Activated CD8-positive, alpha-beta memory T cell treated with anti-CD3 and anti-CD28 coated beads, Interleukin-2, amount 50 U/mL, for 24 hours (primary cell): ENCODE results near the gene ANKDD1A.

ENCODE experiments used
- DNase-seq: peaks from one replicate; pipeline ENCODE4 v3.0.0-alpha.2; 2020; ENCODE audit errors: extremely low read depth

The ANKDD1A gene

DNA sequence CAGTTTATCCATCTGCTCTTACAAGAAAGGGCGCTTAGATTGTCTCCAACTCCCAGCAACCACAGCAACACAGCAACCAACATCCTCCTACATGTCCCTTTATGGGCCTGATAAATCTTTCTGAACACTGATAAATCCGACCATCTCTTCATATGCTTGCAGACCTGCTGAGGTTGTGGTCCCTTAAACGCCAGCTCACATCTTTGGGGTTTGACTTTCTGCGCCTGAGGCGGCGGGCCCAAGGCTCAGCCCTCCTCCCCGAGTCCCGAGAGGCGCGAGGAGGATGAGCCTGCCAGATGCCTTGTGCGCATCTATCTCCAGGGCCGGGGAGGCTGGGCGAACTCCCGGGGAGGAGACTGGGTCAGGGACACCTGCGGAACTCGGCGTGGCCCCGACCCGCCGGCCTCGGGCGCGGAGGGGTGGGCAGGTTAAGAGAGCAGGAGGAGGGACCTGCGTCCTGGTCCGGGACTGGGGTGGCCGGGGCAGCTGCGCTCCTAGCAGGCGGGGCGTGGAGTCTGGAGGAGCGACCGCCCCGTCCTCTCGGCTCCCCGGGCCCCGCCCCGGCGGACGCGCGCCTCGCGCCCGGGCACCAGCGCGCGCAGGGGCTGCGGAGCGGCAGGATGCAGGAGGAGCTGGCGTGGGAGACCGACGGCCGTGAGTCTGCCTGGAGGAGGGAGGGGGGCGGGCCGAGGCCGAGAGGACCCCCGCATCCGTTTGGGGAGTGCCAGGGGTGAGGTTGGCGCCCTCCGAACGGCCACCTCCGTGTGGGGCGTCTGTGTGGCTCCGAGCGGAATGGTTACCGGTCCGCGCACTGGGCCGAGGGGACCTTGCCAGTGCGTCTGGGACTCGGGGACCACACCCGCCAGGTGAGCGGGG lies at the start of gene ANKDD1A:
Gene ANKDD1A (plus strand): TSS at position 592 of the 876 bp plus-strand sequence. CDS start 29 bp downstream, at position 621.
- DNase-seq: no peak

DNA sequence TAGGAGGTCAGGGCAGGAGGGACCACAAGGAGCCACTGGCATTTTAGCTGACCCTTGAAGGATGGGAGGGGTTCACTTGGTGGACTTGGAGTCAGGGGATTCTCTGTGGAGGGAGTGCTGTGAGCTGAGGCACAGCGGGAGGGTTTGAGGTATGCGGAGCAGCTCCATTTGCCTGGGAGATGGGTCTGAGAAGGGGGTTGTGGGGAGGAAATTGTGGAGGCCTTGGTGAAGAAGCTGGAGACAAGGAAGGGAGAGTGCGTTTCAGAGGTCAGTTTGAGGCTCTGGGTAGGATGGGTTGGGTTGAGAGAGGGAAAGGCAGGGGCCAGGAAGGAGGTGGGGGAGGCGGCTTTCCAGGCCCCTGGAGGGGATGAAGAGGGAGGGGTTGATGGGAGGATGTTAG lies 49.7 kb upstream of the ANKDD1A start:
- no peak for DNase-seq

GRCh38 chr15:64862408-64862807 lies 49.3 kb upstream of the ANKDD1A start:
- no peak for DNase-seq

DNA sequence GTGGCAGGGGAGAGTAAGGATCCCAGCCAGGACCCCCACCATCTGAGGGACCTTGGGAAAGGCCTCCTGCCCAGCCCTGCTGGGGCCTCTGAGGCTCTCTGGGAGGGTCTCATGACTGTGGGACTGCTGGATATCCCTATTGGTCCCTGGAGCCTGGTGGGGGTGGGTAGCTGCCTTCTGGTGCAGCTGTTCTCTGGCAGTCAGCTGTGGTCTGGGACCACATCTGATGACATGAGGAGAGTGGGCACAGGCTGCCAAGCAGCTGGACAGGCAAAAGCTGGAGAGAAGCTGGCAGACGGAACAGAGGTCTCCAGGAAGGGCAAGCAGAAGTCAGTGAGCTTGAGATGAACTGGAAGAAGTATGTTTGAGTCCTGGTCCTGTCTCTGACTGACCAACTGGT lies 47.6 kb upstream of the ANKDD1A start:
- DNase-seq: no peak

- no peak for DNase-seq
Observed at GRCh38 chr15:64865126-64865997, 46.3 kb upstream of the ANKDD1A start.

- no peak for DNase-seq
Observed at GRCh38 chr15:64865998-64866520, 45.6 kb upstream of the ANKDD1A start.

- DNase-seq: no peak
Observed at GRCh38 chr15:64869501-64869900, 42.2 kb upstream of the ANKDD1A start.

- DNase-seq: no peak
Observed at GRCh38 chr15:64870353-64870752, 41.3 kb upstream of the ANKDD1A start.

DNA sequence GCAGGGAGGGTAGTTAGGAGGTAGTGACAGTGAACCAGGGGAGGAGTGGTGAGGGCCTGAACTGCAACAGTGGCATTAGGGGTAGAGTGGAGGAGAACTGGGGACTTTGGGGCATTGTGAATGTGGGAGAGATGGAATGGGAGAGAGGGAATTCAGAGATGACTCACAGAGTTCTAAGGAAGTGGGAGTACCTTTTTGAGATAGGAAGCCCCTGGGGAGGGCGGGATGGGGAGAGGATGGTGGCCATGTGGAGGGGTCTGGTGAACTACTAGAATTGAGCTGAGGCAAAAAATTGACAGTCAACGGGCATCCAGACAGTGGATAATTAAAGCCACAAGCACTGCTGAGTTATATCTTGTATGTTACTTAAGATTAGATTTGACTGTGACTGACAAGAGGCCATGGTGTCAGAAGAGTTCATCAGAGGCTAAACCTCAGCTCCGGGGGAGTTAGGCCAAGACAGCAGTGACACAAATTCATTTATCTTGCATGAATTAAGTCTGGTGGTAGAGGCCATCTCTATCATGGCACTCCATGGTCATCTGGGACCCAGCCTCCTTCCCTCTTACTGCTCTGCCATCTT lies 36.0 kb upstream of the ANKDD1A start:
- no peak for DNase-seq

- DNase-seq: no peak
Observed at GRCh38 chr15:64877435-64877834, 34.3 kb upstream of the ANKDD1A start.

DNA sequence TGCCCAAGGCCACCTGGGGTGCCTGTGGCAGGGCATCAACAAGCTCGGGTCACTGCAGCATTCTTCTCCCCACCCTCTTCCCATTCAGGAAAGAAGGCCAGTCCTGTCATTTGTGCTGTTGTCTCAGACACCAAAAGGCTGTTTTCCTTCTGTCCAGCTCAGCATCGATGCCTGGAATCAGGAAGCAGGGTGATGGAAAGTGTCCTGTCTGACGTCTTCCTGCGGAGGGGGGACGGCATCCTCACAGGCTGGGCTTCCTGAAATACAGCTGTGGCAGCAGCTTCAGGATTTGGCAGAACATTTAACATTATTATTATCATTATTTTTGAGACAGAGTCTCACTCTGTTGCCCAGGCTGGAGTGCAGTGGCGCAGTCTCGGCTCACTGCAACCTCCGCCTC lies 33.0 kb upstream of the ANKDD1A start:
- no peak for DNase-seq

DNA sequence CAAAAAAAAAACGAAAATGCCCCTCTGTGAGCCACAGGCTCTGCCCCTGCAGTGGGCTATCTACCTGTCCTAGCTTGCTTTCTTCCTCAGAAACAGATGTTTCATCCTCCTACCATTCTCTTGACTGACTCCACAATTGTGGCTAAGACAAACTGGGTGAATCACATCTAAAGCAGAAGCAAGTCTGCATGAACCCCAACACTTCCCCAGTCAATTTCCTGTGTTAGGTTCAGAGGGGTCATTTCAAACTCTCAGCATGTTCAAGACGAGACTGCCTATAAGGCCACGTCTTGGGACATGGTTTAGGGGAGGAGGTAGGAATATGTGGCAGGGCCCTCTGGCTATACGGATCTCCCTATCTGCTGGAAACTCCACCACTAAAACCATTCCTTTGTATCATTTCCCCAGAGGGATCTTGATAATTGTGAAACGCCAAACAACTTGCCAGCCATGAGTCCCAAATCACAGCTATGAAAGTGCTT lies 28.6 kb upstream of the ANKDD1A start:
- DNase-seq: no peak

DNA sequence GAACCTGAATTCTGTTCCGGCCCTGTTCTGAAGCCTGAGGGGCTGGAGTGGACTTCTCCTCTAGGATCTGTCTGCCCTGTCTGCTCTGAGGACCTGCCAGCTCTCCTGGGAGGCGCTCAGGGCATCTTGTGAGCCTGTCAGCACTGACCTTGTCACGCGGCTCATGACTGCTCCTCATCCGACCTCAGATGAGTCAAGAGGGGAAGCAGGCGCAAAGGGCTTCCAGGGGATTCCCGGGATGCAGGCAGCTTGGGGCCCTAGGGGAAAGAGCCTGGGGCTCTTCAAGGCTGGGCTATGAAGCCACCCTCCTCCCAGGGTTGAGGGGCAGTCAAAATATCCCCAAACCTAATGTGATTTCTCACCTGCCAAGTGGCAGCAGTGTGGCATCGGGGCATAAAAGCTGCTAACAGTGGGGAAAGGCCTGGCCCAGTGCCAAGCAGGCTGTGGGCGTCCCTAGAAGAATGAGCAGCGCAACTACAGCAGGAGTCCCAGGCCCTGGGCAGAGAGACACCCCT lies 27.6 kb upstream of the ANKDD1A start:
- DNase-seq: peak; percentile 50

DNA sequence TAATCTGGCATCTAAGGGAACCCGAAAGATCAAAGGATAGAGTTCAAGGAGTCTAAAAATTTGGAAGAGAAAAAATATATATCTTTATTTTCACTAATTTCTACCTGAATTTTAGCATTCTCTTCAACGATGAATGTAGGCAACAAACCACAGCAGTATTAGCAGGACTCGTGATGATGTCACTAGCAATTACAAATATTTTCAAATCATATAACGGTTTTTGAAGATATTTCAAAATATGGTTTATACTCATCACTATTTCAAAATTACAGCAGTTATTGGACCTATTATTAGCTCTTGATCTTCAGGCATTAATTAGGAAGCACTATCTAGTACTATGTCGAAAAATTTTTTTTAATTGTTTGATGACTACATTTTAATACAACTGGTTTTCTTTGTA lies 27.0 kb upstream of the ANKDD1A start:
- DNase-seq: no peak

GRCh38 chr15:64888336-64888735 lies 23.4 kb upstream of the ANKDD1A start:
- DNase-seq: no peak

DNA sequence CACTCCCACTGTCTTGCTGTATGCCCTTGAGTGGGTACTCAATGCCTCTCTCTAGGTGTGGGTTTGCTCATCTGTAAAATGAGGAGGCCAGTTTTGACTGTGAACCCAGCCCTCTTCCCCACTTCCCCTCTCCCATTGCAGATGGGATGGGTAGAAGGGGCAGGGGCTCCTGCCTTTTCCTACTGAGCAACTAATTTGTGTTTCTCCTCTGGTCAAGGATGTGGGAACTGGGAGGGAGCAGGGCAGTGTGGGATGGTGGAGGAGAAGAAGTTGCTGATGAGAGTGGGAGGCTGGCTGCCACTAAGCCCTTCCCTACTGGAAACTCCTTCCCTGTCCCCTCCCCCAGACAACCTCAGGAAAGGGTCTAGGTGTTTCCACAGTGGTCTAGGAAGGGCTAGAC lies 20.1 kb upstream of the ANKDD1A start:
- DNase-seq: no peak

GRCh38 chr15:64892847-64893403 lies 18.8 kb upstream of the ANKDD1A start:
- DNase-seq: no peak

DNA sequence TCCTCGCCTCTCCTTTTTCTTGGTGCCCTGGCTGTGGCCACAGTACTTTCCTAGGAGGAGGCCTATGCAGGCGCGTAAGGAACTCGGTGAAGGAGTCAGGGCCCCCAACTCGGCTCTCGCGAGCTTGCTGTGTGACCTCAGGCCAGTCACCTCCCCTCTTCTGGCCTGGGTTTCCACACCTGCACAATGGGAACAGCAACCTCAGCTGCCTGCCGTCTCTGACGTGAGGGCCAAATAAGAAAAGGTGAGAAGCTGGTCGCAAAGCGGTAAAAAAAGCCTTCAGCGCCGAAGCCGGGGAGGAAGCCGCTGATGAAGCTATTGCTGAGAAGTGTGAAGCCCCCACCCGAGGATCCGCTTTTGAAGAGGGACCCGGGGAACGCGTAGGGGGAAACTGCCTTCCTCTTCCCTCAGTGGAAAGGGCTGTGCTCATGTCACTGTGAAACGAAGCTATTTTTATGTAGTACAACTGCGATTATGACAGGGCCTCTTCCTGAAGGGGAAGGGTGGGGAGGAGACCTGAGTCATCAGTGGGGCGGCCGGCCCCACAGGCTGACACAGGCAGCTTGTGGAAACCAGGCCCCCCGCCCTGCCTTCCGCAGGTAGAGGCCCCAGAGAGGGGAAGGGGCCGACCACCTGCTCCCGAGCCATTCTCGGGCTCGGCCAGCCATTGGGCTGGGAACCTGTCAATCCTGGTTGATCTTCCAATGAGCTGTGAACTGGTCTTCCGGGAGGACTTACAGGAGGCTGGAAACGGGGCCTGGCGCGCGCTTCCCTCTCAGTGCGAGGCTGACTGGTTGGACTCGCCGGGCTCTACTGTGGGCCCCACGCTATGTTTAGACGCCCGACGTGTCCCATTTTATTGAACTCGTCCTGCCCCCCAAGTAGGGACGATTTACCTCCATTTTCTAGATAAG lies 18.0 kb upstream of the ANKDD1A start:
- peak; percentile 89 for DNase-seq

GRCh38 chr15:64894395-64895056 lies 17.2 kb upstream of the ANKDD1A start:
- DNase-seq: no peak
